Left renal pelvis (tissue), 4 donors: ENCODE results near the gene PDIA5. TPM values are rescaled to one million over a fixed set of nuclear protein-coding genes. Genes with fewer than 3 reads are reported as not detected.

Source experiments
- DNase-seq, 4 donors: peaks; one replicate each; pipeline ENCODE4 v3.0.0-alpha.2; 2013; ENCODE audit warnings: low read depth in 4 of 4, low spot score in 3 of 4
- polyA plus RNA-seq, 4 donors: library from polyadenylated mRNA; unstranded; fragments of 120-200 nt; gene quantifications; one replicate each; pipeline ENCODE4 v1.2.1, GENCODE V29; 2013; ENCODE audit not compliant: insufficient read length in 4 of 4

The PDIA5 gene
- polyA plus RNA-seq, 4 donors = 27.0 to 35.6 (median 33.5) TPM

GRCh38 chr3:123088387-123088786 lies 21.6 kb downstream of the PDIA5 start:
- peak in 1 of 4 donors; percentile 29 for DNase-seq

GRCh38 chr3:123089611-123090331 lies 22.9 kb downstream of the PDIA5 start:
- no peak for DNase-seq

GRCh38 chr3:123090728-123091531 lies 24.1 kb downstream of the PDIA5 start:
- no peak for DNase-seq

- no peak for DNase-seq
Observed at GRCh38 chr3:123092243-123092642, 25.4 kb downstream of the PDIA5 start.

GRCh38 chr3:123093696-123094095 lies 26.9 kb downstream of the PDIA5 start:
- no peak for DNase-seq

- DNase-seq = no peak
Observed at GRCh38 chr3:123094516-123095313, 27.9 kb downstream of the PDIA5 start.

GRCh38 chr3:123096126-123096525 lies 29.3 kb downstream of the PDIA5 start:
- DNase-seq = no peak

GRCh38 chr3:123096731-123097130 lies 29.9 kb downstream of the PDIA5 start:
- no peak for DNase-seq

- no peak for DNase-seq
Observed at GRCh38 chr3:123098426-123099330, 31.9 kb downstream of the PDIA5 start.

- DNase-seq = no peak
Observed at GRCh38 chr3:123099331-123100192, 32.7 kb downstream of the PDIA5 start.

- DNase-seq = no peak
Observed at GRCh38 chr3:123100193-123100776, 33.5 kb downstream of the PDIA5 start.

- DNase-seq = no peak
Observed at GRCh38 chr3:123102249-123102648, 35.4 kb downstream of the PDIA5 start.

GRCh38 chr3:123102826-123103225 lies 36.0 kb downstream of the PDIA5 start:
- no peak for DNase-seq

GRCh38 chr3:123104550-123104949 lies 37.7 kb downstream of the PDIA5 start:
- no peak for DNase-seq

GRCh38 chr3:123105201-123106189 lies 38.7 kb downstream of the PDIA5 start:
- DNase-seq = peak in 2 of 4 donors; percentile 52 to 72

GRCh38 chr3:123110282-123110975 lies 43.6 kb downstream of the PDIA5 start:
- no peak for DNase-seq
